Kidney tubule cell (primary cell): ENCODE data around the gene GSC.
"Not testable (repeated sequence)": the region's sequence is repeated elsewhere in the genome, so short reads cannot be mapped to it uniquely, and the experiment has no call there.

ENCODE experiments used
- DNase-seq: peaks from one replicate; pipeline ENCODE4 v3.0.0-alpha.2; 2018; ENCODE audit warnings: low spot score

GSC gene

GRCh38 chr14:94769391-94770250 lies at the start of gene GSC:
TSS of gene GSC (minus strand) at chr14:94770113. CDS start at chr14:94770015, 98 bp downstream.
- peak; percentile 33 for DNase-seq

- DNase-seq: no peak
These were observed 49.6 kb upstream of the GSC start for GRCh38 chr14:94819531-94819930.

- DNase-seq: no peak
These were observed 46.2 kb upstream of the GSC start for GRCh38 chr14:94816113-94816512.

- DNase-seq: no peak
These were observed 35.9 kb upstream of the GSC start for GRCh38 chr14:94805680-94806288.

- DNase-seq: no peak
These were observed 31.3 kb upstream of the GSC start for GRCh38 chr14:94801225-94801624.

- not testable (repeated sequence) for DNase-seq
These were observed 30.9 kb upstream of the GSC start for GRCh38 chr14:94800764-94801163.

- peak; percentile 33 for DNase-seq
These were observed 28.0 kb upstream of the GSC start for GRCh38 chr14:94797887-94798286.

- no peak for DNase-seq
These were observed 26.4 kb upstream of the GSC start for GRCh38 chr14:94796278-94796677.

GRCh38 chr14:94795372-94795771 lies 25.5 kb upstream of the GSC start:
- DNase-seq: peak; percentile 61

- DNase-seq: no peak
These were observed 24.0 kb upstream of the GSC start for GRCh38 chr14:94793901-94794300.

- DNase-seq: no peak
These were observed 17.7 kb upstream of the GSC start for GRCh38 chr14:94787655-94788054.

- no peak for DNase-seq
These were observed 17.2 kb upstream of the GSC start for GRCh38 chr14:94787092-94787491.

GRCh38 chr14:94780536-94781399 lies 10.9 kb upstream of the GSC start:
- no peak for DNase-seq

- DNase-seq: no peak
These were observed 9.8 kb upstream of the GSC start for GRCh38 chr14:94779713-94780112.

- peak; percentile 15 for DNase-seq
These were observed 5.9 kb upstream of the GSC start for GRCh38 chr14:94775871-94776210.

GRCh38 chr14:94775091-94775870 lies 5.4 kb upstream of the GSC start:
- no peak for DNase-seq

GRCh38 chr14:94774344-94775090 lies 4.6 kb upstream of the GSC start:
- DNase-seq: no peak

- no peak for DNase-seq
These were observed 3.9 kb upstream of the GSC start for GRCh38 chr14:94773655-94774343.

- no peak for DNase-seq
These were observed 3.2 kb upstream of the GSC start for GRCh38 chr14:94773061-94773648.

GRCh38 chr14:94772548-94772947 lies 2.6 kb upstream of the GSC start:
- DNase-seq: no peak
